GM03348 (cell line): ENCODE results near the gene ICAM2.
"Not testable (repeated sequence)": the region's sequence is repeated elsewhere in the genome, so short reads cannot be mapped to it uniquely, and the experiment has no call there.

ENCODE experiments used
- DNase-seq: peaks from one replicate; pipeline ENCODE4 v3.0.0; 2012; ENCODE audit warnings: low spot score

The ICAM2 gene

GRCh38 chr17:64042700-64043485 lies 22.5 kb upstream of the ICAM2 start:
- no peak for DNase-seq

GRCh38 chr17:64041912-64042311 lies 21.5 kb upstream of the ICAM2 start:
- no peak for DNase-seq

GRCh38 chr17:64040206-64040605 lies 19.8 kb upstream of the ICAM2 start:
- DNase-seq: no peak

GRCh38 chr17:64039106-64039400 lies 18.6 kb upstream of the ICAM2 start:
- DNase-seq: no peak

GRCh38 chr17:64038331-64039105 lies 18.1 kb upstream of the ICAM2 start:
- no peak for DNase-seq

- DNase-seq: no peak
These were observed 17.4 kb upstream of the ICAM2 start for GRCh38 chr17:64037802-64038201.

GRCh38 chr17:64037180-64037579 lies 16.7 kb upstream of the ICAM2 start:
- no peak for DNase-seq

GRCh38 chr17:64036198-64036922 lies 15.9 kb upstream of the ICAM2 start:
- no peak for DNase-seq

- DNase-seq: no peak
These were observed 11.6 kb upstream of the ICAM2 start for GRCh38 chr17:64032081-64032480.

GRCh38 chr17:64028874-64029464 lies 8.5 kb upstream of the ICAM2 start:
- DNase-seq: peak; percentile 85

GRCh38 chr17:64025732-64026294 lies 5.4 kb upstream of the ICAM2 start:
- DNase-seq: peak; percentile 88

- DNase-seq: no peak
These were observed 4.6 kb upstream of the ICAM2 start for GRCh38 chr17:64024781-64025731.

GRCh38 chr17:64024215-64024654 lies 3.8 kb upstream of the ICAM2 start:
- no peak for DNase-seq

- no peak for DNase-seq
These were observed 2.2 kb upstream of the ICAM2 start for GRCh38 chr17:64022611-64023063.

GRCh38 chr17:64019551-64019961 lies 877 bp downstream of the ICAM2 start:
- not testable (repeated sequence) for DNase-seq

- no peak for DNase-seq
These were observed 3.0 kb downstream of the ICAM2 start for GRCh38 chr17:64017381-64017980.

- DNase-seq: no peak
These were observed 3.5 kb downstream of the ICAM2 start for GRCh38 chr17:64016974-64017373.

GRCh38 chr17:64016231-64016784 lies 4.1 kb downstream of the ICAM2 start:
- no peak for DNase-seq

GRCh38 chr17:64015447-64015846 lies 5.0 kb downstream of the ICAM2 start:
- no peak for DNase-seq
